HG03064 (cell line): ENCODE data around the gene IQSEC3.
"Not testable (repeated sequence)": the region's sequence is repeated elsewhere in the genome, so short reads cannot be mapped to it uniquely, and the experiment has no call there.

ENCODE experiments used
- ATAC-seq: cut with Tn5 transposase; IDR thresholded peaks from one replicate; pipeline ENCODE4 v1.9.1; 2021; ENCODE audit warnings: low read depth; ENCODE audit not compliant: unreplicated experiment

The IQSEC3 gene

DNA sequence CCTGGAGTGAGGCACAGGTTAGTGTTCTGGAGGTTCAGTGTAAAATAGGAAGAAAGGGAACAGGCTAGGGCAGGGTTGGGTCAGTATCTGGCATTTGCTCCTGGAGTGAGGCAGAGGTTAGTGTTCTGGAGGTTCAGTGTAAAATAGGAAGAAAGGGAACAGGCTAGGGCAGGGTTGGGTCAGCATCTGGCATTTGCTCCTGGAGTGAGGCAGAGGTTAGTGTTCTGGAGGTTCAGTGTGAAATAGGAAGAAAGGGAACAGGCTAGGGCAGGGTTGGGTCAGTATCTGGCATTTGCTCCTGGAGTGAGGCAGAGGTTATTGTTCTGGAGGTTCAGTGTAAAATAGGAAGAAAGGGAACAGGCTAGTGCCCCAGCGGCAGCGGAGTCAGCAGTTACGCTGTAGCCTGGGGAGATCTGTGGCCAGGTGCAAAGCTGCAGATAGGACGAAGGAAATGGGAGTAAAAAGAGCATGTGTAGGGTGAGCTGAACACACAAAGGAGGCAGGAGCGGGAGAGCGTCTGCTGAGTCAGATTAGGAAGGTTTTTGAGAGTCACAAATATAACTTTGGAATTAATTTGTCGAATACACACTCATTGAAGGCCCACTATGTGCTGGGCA is 67.2 kb downstream of the IQSEC3 start:
- not testable (repeated sequence) for ATAC-seq

DNA sequence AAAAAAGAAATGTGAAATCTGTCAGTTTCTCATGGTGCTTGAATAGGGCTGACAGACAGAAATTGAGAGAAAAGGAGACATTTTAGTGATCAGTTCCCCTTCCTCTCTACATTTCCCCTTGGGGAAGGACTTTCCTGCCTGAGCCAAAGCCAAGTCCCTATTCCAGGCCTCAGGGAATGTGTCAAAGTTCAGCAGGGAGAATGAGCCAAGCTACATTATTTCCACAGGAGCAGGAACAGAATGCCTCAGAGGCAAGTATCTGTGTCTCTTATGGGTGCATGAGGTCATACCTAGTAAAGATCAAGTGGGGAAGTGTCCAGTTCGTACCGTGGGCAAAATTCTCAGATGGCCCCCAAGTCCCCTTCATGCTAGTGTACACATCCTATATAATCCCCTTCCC is 68.6 kb downstream of the IQSEC3 start:
- no peak for ATAC-seq

DNA sequence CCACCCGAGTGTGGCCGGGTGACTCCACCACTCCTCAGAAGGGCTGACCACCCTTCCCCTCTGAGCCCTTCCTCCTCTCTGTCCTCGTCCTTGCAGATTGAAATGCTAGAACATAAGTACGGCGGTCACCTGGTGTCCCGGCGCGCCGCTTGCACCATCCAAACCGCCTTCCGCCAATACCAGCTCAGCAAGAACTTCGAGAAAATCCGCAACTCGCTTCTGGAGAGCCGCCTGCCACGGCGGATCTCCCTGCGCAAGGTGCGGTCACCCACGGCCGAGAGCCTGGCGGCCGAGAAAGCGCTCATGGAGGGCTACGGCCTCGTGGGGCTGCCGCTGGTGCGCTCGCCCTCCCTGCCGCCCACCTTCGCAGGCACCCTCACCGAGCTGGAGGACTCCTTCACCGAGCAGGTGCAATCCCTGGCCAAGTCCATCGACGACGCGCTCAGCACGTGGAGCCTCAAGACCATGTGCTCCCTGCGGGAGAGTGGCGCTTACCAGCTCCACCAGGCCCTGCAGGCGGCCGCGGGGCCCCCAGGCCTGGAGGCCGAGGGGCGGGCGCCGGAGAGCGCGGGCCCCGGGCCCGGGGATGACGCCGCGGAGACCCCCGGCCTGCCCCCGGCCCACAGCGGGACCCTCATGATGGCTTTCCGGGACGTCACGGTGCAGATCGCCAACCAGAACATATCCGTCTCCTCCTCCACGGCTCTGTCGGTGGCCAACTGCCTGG is 71.8 kb downstream of the IQSEC3 start:
- ATAC-seq = no peak

DNA sequence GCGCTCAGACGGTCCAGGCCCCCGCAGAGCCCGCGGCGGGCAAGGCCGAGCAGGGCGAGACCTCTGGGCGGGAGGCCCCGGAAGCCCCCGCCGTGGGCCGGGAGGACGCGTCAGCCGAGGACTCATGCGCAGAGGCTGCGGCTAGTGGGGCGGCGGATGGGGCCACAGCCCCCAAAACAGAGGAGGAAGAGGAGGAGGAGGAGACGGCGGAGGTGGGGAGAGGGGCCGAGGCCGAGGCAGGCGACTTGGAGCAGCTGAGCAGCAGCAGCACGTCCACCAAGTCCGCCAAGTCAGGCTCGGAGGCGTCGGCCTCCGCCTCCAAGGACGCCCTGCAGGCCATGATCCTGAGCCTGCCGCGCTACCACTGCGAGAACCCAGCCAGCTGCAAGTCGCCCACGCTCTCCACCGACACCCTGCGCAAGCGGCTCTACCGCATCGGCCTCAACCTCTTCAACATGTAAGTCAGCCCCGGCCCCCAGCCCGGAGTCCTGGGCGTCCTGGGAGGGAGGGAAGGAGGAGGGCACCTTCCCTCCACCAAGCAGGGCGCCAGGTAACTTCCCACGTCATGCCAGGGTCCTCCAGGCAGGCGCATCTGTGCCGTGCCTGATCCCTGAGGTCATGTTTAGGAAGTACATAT is 72.4 kb downstream of the IQSEC3 start:
- no peak for ATAC-seq

DNA sequence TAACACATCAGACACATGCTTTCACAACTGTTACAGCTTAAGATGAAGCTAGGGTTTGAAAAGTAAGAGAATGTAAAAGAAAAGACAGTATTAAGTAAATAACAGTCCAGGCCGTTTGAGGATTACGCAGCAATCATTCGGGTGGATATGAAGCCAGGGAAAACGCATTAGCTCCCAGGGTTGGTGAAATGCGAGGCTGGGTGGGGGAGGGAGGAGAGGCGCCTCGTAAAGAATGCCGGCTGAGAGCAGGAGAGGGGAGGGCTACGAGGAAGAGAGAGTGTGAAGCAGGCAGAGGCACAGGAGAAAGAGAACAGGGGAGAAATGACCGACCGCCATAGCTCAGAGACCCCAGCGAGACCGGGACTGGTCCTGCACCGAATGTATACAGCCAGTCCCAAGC is 73.0 kb downstream of the IQSEC3 start:
- ATAC-seq = no peak

DNA sequence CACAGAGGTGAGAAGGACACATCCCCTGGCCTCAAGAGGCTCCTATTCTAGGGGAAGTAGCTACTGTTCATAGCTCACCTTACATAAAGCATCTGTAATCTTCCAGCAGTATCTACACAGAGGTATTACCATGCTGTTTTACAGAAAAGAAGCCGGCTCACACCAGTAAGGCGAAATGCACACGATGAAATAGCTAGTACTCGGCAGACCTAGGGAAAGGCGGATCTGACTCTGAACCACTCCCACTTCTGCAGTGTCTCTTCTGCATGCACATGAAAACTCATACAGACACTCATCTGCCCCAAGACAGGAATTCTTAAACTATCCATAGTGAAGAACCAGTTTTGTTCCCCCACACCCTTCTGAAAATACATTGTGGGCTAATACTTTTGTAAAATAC is 73.6 kb downstream of the IQSEC3 start:
- no peak for ATAC-seq

DNA sequence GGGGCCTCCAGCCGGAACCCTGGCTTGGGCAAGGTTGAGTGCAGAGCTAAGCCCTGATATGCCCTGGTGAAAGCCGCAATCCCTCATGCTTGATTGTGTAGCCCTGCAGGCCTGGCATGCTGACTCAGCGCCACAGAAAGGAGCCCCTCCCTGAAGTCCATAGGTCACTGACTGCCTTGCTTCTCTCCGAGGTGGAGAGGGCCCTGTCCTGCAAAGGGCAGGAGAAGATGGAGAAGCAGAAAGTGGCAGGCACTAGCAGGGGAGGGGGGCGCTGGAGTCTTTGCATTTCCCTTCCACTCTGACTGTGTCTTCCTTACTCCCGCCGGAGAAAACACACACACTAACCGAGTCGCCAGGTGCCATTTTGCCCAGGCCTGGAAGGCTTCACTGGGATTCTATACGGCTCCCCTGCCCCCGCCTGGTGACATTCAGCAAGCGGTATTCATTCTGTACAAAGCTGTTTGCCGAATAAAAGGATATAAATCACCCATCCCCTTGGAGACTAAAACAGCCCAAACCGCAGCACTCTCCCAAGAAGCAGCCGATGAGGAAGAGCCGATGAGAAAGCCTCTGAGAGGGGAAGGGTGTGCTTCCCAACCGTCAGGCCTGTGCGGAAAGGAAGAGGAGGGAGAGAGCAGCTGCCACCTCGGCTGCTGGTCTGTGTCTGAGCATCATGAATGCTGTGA is 77.5 kb downstream of the IQSEC3 start:
- ATAC-seq = no peak

DNA sequence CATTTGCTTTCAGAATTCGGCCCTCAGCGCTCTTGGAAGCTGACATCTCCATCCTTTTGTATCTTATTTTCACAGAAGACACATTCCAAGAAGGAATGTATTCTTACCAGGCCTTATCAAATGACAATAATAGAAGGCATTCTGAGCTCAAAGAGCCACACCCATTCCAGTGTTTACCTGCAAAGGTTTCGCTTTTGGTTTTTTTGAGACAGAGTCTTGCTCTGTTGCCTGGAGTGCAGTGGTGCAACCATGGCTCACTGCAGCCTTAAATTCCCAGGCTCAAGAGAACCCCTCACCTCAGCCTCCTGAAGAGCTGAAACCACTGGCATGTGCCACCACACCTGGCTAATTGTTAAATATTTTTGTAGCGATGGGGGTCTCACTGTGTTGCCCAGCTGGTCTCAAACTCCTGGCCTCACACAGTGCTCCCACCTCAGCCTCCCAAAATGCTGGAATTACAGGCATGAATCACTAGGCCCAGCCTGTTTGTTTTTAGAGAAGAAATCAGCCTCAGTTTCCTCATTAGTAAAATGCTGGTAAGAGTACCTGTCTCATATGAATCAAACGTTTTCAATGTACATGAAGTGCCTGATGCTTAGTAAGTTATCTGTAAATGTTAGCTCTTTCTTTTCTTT is 78.2 kb downstream of the IQSEC3 start:
- ATAC-seq = no peak

DNA sequence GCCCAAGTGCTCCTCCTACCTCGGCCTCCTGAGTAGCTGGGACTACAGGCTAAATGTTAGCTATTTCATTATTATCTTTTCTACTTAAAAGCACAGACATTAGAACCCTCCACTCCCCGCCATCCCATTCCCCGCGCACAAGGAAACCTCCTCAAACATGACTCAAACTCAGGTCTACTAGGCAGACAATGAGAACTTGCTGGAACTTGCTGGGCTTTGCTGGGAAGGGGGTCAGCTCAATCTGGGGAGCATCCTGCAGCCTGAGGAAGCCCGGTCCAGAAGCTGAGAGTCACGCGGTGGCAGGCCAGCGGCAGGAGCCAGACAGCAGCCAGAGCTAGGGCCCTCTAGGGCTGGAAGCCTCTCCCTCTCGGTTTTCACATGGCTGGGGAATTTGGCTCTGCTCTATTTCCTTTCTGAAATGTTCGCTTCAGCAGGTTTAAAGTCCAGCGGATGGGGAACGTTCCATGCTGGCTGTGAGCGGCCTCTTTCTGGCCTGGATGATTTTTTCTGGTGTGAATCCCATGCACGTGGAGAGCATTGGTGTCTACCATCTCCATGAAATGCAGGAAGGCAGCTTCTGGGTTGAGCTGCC is 78.9 kb downstream of the IQSEC3 start:
- ATAC-seq = no peak

DNA sequence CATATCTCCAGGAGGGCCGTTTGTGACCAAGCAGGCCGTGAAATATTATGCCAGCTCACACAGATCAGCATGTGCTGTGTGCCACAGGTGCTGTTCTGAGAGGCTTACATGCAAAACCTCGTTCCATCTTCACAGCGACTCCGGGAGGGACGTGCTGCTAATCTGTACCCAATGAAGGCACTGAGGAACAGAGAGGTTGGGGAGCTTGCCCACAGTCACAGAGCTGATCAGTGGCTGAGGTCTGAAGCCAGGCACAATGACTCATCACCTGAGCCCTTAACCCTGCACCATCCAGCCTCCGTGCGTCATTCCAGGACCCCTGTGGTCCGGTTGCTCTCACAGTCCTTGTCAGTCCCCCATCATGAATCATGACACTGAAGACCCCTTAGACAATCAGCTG is 80.7 kb downstream of the IQSEC3 start:
- ATAC-seq = no peak

DNA sequence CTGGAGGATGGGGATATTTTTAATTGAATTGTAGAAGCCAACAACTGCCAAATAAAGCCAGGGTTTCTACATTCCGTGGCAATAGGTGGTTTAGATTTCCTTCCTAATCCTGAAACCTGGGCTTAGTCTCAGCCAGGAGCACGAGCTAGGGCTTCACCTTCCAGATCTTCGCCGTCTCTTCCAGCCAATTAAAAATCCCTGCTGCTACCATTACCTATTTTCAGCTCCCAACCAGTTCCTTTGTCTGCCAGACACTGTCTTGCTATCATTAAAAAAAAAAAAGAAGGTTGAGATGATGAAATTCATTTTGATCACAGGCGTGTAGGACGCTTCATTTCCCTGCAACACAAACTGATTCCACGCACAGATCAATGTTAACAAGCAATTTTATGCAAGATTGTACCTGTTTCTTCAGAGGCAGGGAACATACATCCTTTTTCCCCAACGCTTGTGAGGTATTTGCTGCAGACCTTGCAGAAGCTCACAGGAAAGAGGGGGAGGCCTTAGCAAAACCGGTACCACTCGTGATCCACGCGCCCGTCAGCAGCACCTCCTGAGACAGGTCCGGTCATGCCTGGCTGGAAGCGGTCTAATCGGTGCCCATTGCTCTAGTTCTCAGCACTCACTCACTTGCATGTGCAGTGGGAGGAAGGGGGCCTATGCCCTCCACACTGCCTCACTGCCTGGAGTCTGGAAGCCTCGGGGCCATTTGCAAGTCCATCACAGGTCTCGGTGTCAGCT is 82.3 kb downstream of the IQSEC3 start:
- ATAC-seq = no peak

DNA sequence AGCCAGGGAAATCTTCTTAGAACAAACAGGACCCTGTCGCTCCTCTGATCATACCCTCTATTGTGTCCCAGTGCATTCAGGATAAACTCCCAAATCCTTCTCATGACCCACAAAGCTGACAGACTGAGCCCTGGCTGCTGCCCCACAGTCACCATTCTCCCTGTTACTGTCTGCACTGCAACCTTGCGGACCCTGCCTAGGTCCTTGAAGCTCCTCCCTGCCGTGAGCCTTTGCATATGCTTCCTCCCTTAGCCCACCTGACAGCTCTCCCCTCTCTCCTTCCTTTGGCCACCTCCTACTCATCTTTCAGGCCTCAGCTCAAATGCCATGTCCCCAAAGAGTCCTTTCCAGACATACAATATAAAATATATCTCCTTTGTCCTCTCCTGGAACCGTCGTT is 85.0 kb downstream of the IQSEC3 start:
- ATAC-seq = no peak

DNA sequence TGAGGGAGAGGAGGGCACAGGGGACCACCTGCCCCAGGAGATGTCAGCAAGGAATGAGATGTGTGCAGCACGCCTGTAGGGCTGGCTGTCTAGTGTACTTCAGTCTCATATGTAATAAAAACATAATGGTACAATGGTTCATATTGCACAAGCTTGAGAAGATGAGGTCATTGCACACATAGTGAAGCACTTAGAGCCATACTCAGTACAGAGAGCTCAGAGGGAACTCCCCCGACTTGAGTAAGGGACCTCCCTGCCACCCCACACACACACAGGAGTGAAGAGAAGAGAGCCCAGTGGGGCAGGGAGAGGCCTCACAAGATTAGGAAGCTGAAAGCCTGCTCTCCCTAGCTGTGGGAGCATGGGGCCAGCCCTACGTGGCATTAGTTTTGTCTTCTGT is 85.9 kb downstream of the IQSEC3 start:
- no peak for ATAC-seq

DNA sequence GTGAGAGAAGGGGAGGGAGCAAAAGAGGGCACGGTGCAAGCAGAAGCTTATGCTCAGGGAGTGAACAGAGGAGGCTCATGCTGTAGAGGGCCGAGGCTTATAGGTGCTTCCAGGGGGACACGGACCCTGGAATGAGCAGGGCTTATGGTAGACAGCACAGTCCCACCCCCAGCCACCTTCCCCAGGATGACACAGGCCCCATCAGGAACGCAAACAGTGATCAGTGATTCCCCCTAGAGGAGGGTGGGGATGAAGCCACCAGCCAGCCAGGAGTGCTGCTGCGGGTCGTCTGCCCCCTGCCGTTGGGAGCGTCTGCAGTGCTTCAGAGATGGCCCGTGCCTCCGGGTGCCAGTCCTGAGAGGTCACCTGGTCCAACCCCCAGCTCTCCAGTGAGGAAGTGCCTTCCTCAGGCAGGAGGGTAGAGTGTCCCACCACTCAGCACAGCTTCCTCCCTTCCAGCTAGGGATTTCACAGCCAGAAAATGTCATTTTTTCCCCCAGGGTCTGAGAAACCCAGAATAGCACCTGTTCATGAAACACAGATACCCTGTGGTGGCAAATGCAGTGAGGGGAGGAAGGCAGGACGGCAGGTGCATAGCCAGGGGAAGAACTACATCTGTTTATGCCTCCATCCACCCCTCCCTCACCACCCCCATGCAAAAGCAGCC is 86.6 kb downstream of the IQSEC3 start:
- ATAC-seq = no peak

DNA sequence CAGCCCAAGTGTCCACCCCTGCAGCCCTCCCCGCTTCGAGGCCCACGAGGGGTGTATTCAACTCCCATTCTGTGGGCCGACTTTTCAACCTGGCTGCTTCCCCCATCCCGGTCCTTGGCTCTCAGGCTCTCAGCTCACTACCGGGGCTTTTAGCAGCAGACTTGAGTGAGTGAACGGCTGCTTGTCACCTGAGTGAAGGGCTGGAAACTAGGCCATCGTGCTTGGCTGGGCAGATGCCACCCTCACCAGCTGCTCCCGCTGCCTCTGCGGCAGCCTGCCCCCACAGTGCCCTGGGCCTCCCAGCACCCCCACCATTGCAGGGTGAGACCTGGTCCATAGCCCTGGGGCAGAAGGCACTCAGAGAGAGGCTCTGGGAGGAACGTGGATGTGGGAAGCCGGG is 87.5 kb downstream of the IQSEC3 start:
- ATAC-seq = no peak

DNA sequence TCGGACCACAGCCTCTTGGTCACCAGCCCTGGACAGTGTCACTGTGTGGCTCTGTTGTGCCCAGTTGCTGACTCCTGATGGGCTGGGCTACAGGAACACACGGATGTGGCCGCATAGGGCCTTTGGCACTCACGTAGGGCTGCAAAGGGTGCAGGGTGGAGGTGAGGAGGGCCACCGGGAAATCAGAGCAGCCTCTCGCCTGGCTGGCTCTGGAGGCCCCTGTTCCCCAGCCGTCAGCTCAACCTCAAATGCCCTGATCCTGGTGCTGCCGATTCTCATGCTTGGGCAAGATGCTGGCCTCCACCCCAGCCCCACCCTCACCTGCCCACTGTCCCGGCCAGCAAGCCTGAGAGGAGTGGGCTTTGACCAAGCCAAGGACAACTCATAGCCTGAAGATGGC is 88.4 kb downstream of the IQSEC3 start:
- no peak for ATAC-seq

DNA sequence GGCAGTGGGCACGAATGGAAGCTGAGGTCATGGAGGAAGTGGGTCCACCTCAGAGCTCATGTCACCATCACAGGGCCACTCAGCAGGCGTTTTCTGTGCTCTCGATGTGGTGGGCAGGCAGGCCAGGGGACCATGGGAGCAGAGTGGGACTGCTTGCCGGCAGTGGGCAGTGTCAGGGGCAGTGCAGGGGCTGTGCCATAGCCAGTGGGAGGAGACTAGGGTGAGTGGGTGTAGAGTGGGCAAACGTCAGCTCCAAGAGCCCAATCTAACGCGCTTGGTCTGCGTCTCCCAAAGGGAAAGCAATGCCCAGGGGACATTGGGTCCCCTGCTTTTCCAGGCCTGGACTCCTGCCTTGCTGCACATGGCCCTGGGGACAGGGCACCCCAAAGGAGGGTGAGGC is 89.1 kb downstream of the IQSEC3 start:
- ATAC-seq = no peak

DNA sequence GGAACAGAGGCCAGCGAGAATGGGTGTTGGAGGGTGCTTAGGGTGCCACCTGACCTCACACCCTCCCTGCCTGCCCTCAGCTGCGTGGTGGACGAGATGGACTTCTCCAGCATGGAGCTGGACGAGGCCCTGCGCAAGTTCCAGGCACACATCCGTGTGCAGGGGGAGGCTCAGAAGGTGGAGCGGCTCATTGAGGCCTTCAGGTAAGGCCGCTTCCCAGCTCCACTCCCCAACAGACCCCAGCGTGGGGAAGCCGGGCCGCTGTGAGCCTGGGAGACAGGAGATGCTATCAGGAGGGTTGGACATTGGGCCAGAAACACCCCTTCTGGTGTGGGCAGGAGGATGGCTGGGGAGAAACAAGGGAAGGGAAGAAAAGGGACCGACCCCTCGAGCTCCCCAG is 90.4 kb downstream of the IQSEC3 start:
- no peak for ATAC-seq

DNA sequence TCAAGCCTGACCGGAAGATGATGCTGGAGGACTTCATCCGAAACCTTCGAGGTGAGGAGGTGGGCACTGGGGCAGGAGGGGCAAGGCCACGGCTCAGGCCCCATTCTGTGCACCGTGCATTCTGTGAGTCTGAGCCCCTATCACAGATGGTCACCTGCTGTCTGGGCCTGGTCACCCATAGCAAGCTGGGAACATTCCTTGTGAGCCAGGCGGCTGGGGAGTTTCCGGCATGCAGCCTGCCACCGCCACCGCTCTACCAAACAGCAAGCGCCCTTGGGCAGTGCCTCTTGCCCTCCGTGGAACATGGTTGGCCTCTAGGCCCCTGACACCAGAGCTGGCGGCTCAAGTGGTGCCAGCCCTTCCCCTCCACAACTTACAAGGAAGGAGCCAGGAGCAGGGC is 91.1 kb downstream of the IQSEC3 start:
- no peak for ATAC-seq
